ENCODE results near the gene SPACA9. TPM values are rescaled to one million over a fixed set of nuclear protein-coding genes. Genes with fewer than 3 reads are reported as not detected.

Gene SPACA9
- total RNA-seq (2022; extraction: Qiagen RNA extraction): 4.2 to 6.0 TPM (median 4.8 TPM) in 5 replicates

GRCh38 chr9:132878695-132879456 lies at the start of gene SPACA9:
Gene SPACA9 (plus strand): TSS chr9:132878898. CDS start chr9:132883948, 5,050 bp downstream.

GRCh38 chr9:132877824-132878694 lies 639 bp upstream of the SPACA9 start, which contains the start of gene AK8:
Gene AK8 (minus strand): TSS chr9:132878284. CDS start chr9:132878255, 29 bp downstream.

Other genes with a start within 250 kb of the SPACA9 start
- gene DDX31, start 208.9 kb upstream of the SPACA9 start, total RNA-seq (2022; extraction: Qiagen RNA extraction): 22.7 to 27.3 TPM (median 25.5 TPM) in 5 replicates
- gene GTF3C4, start 208.4 kb upstream of the SPACA9 start, total RNA-seq (2022; extraction: Qiagen RNA extraction): 15.6 to 21.3 TPM (median 19.4 TPM) in 5 replicates
- 0.89 to 1.5 TPM (median 1.1 TPM) in 5 replicates for gene AK8, start 614 bp upstream of the SPACA9 start, total RNA-seq (2022; extraction: Qiagen RNA extraction)
- gene TSC1, start 65.7 kb downstream of the SPACA9 start, total RNA-seq (2022; extraction: Qiagen RNA extraction): 14.7 to 17.3 TPM (median 17.1 TPM) in 5 replicates
- gene GFI1B, start 99.8 kb downstream of the SPACA9 start, total RNA-seq (2022; extraction: Qiagen RNA extraction): 0.05 to 0.17 TPM (median 0.06 TPM) in 5 replicates
- gene GTF3C5, start 152.1 kb downstream of the SPACA9 start, total RNA-seq (2022; extraction: Qiagen RNA extraction): 56.0 to 67.2 TPM (median 64.5 TPM) in 5 replicates
- 0.30 to 0.85 TPM (median 0.69 TPM) in 5 replicates for gene CEL, start 183.1 kb downstream of the SPACA9 start, total RNA-seq (2022; extraction: Qiagen RNA extraction)
- gene RALGDS, start 242.3 kb downstream of the SPACA9 start, total RNA-seq (2022; extraction: Qiagen RNA extraction): 19.5 to 31.4 TPM (median 27.6 TPM) in 5 replicates

Data from A549 treated with dexamethasone at 1 μM for 4 hours (cell line).